ENCODE data around the gene SERBP1.

- no peak for TF ChIP-seq ZC3H10 (CRISPR knock-in tag; IDR thresholded peaks at IDR 0.05)
- TF ChIP-seq ESRRG (CRISPR knock-in tag; IDR thresholded peaks at IDR 0.05), result no peak
- TF ChIP-seq, protein P1, sequence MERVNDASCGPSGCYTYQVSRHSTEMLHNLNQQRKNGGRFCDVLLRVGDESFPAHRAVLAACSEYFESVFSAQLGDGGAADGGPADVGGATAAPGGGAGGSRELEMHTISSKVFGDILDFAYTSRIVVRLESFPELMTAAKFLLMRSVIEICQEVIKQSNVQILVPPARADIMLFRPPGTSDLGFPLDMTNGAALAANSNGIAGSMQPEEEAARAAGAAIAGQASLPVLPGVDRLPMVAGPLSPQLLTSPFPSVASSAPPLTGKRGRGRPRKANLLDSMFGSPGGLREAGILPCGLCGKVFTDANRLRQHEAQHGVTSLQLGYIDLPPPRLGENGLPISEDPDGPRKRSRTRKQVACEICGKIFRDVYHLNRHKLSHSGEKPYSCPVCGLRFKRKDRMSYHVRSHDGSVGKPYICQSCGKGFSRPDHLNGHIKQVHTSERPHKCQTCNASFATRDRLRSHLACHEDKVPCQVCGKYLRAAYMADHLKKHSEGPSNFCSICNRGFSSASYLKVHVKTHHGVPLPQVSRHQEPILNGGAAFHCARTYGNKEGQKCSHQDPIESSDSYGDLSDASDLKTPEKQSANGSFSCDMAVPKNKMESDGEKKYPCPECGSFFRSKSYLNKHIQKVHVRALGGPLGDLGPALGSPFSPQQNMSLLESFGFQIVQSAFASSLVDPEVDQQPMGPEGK (CRISPR knock-in tag; IDR thresholded peaks at IDR 0.05; ENCODE audit: borderline replicate concordance), result no peak
- TF ChIP-seq TCF4 (CRISPR knock-in tag; IDR thresholded peaks at IDR 0.05; ENCODE audit: borderline replicate concordance), result no peak
- no peak for TF ChIP-seq ZFP3 (CRISPR knock-in tag; IDR thresholded peaks at IDR 0.05)
These were observed 28.5 kb upstream of the SERBP1 start for GRCh38 chr1:67458663-67459062.
